GM18951 (cell line): Measurements from ENCODE around the gene YES1.
"Not testable (repeated sequence)": the region's sequence is repeated elsewhere in the genome, so short reads cannot be mapped to it uniquely, and the experiment has no call there.

Experiments used
- POLR2A ChIP-seq: IDR thresholded peaks from 4 replicates; pipeline ENCODE4 v1.6.1; 2011; ENCODE audit warnings: mild to moderate bottlenecking; ENCODE audit not compliant: insufficient read length, insufficient read depth; ENCODE audit errors: extremely low read depth
- in situ Hi-C: fragments of 300-500 bp; cut with MboI; formaldehyde crosslinking; loops from one replicate; pipeline ENCODE4 v1.12.0; 2022; ENCODE audit warnings: low sequenced_read_pairs, mixed read lengths, inconsistent platforms; ENCODE audit not compliant: unreplicated experiment

Gene YES1

DNA sequence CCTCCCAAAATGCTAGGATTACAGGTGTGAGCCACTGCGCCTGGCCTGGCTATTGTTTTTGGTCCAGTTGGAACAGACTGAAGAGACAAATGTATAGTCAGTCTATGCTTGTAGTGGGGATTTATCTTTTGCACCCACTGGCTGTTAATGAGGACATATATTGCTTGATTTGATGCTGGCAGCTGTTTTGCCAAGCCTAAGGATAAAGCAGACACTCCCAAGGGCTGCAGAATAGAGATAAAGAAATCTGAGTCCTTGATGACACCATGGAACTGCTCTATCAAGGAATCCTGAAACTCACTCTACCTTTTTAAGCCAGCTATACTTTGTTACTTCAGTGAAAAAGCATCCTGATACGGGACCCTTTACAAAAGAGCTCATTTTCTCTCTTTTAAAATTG, 56.5 kb downstream of the YES1 start:
- in situ Hi-C loops, result no loop called here
- TF ChIP-seq POLR2A, result no peak

DNA sequence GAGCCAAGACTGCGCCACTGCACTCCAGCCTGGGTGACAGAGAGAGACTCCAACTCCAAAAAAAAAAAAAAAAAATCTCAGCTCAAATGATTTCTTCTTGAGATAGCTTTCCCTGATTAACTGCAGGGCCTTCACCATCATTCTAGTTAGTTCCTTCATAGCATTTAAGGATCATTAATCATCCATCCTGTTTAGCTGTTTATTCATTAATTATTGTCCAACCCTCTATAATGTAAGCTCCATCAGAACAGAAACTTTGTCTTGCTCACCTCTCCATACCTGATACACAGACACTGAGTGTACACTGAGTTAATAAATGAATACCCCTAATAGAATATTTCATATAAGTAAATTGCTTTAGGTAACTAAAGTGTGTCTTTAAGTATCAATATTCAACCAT, 57.4 kb downstream of the YES1 start:
- in situ Hi-C loops, result no loop called here
- no peak for TF ChIP-seq POLR2A

DNA sequence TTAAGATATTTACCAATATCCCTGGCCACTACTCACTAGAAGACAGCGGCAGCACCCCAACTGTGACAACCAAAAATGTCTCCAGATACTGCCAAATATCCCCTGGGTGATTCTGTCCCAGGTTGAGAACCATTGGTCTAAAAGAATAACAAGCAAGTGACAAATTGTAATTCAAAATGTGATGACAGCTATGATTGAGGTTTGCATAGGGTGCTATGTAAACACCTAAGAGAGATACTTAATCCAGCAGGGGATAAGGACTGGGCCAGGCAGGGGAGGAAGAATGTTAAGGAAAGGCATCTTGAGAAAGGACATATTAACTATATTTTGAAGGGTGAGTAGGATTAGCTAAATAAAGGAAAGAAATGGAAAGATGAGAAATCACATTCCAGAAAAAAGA, 61.6 kb downstream of the YES1 start:
- TF ChIP-seq POLR2A, result no peak
- in situ Hi-C loops, result no loop called here

DNA sequence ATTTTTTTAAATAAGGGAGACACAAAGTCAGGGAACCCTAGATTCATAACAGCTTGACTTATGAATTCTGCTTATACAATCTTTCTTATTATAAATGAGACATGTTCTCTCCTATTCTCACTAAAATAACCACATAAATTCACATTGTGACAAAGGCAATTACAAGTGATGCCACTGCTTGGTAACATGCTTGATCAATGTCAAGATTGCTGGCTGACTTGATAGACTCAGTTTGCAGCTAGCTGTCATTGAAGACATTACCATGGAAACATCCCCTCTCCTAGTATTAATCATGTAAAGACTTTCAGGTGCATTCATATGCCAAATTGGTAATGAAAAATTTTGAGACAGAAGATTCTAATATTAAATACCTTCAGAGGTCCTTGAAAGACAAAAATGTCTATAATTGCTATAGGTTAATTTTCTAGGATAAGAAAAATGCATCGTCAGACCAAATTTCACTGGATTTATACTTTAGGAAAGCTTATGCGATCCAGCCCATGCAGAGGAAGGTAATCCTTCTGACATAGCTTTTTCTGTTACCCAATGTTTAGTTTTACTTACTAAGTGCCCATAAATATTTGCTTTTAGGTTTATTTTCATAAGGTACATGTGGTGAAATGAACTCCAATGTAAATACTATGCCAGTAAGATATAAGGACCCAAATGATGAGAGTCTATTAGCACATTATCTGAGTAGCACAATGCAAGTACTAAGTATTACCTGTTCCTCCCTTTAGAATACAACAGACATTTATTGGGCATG, 67.0 kb downstream of the YES1 start:
- no peak for TF ChIP-seq POLR2A
- in situ Hi-C loops, result loop anchor here (5.0 kb wide), 1 partner anchor 77 kb away; no protein-coding TSS in a partner anchor

DNA sequence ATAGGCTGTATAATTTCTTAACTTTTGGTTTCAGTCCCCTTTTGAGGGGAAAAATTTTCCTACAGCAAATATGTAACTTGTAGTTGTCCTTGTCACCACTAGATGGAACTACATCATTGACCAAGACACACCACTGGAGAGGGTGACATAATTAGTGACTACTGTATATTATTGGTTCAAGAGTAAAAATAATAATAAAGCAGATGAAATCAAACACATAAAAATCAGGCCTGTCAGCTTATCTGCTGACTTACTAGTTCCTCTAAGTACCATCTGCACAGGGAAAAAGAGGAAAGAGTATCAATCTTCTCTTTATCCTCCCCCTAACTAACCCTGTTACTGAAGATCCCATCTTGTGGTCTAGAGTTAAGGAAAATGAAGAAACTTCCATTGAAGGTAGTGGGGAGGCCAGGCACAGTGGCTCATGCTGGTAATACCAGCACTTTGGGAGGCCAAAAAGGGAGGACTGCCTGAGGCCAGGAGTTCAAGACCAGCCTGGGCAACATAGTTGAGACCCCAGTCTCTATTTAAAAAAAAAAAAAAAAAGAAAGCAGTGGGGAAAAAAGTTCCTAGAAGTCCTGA, 70.0 kb downstream of the YES1 start:
- TF ChIP-seq POLR2A, result no peak
- in situ Hi-C loops, result loop anchor here (5.0 kb wide), 1 partner anchor 80 kb away; no protein-coding TSS in a partner anchor

DNA sequence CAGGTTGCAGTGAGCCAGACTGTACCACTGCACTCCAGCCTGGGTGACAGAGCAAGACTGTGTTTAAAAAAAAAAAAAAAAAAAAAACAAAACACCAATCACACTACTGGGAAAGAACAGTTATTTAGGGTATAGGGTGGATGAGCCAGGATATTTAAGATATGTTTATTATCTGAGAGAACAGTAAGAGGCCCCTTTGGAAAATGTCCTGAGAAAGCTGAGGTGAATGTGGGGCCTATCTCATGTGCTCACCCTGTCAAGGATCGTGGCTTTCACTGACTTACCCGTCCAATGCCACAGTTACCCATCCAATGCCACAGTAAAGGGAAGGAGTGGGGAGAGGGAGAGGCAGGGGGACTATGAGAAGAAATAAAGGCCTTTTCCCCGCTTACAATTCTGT, 79.7 kb downstream of the YES1 start:
- in situ Hi-C loops, result no loop called here

GRCh38 chr18:731185-731584, 80.9 kb downstream of the YES1 start:
- in situ Hi-C loops, result no loop called here
- TF ChIP-seq POLR2A, result no peak

More for the DNA sequence above, 79.7 kb downstream of the YES1 start:
- TF ChIP-seq POLR2A, result no peak

GRCh38 chr18:730692-731091, 81.3 kb downstream of the YES1 start:
- in situ Hi-C loops, result no loop called here
- no peak for TF ChIP-seq POLR2A

DNA sequence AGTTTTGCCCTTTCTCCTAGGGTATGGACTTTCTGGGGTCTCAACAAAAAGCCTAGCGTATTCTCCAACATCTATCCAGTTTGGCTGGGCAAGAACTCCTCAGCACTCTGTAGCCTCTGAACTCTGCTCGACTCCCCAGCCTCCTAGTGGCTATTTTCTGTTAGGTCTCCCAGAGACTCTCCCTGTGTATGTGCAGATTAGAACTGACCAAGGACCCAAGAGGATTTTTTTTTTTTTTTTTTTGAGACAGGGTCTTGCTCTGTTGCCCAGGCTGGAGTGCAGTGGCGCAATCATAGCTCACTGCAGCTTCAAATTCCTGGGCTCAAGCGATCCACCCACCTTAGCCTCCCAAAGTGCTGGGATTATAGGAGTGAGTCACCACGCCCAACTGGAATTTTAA, 81.9 kb downstream of the YES1 start:
- in situ Hi-C loops, result not testable (repeated sequence)

- no peak for TF ChIP-seq POLR2A
- in situ Hi-C loops, result no loop called here
Observed at GRCh38 chr18:725646-726045, 86.4 kb downstream of the YES1 start.

DNA sequence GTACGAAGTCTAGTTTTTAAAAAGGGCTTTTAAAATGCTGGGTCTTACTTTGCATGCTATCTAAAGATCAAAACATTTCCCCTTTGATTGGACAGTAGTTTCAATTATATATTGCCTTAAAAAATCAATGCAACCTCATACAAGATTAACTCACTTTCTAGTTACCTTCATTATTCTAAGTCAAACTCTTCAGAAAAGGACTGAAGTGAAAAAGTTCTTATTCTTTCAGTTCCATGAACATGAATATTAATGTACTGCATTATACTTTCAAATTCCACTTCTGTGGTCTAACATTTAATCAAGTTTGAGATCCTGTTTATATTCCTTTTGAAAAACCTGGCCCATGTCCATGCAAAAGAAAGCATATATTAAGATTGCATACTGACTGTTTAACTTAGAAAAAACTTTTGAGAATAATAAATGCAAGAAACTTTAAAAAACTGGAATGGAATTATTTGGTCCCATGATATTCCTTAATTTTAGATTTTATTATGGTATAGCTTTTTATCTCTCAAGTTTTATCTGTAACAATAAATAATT, 88.4 kb downstream of the YES1 start:
- in situ Hi-C loops, result no loop called here
- no peak for TF ChIP-seq POLR2A

DNA sequence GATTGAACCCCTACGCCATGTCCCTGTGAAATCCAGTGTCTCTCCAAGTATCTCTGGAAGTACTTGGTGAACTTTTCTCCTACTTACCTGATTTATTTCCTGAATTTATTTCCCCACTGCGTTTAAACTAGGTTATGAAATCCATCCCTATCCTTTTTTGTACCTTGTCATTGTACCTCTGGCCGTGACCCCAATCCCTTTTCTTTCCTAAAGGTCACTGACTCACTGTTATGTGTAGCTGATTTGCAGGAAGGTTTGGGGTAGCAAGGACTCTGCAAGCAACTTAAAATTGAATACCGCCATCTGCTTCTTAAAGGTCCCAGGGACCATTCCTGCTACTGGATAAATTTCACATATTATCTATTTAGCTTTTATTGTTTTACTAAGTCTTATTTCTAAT, 95.0 kb downstream of the YES1 start:
- in situ Hi-C loops, result no loop called here
- no peak for TF ChIP-seq POLR2A

GRCh38 chr18:715626-716025, 96.4 kb downstream of the YES1 start:
- in situ Hi-C loops, result no loop called here
- TF ChIP-seq POLR2A, result no peak

GRCh38 chr18:713135-713490, 98.9 kb downstream of the YES1 start:
- in situ Hi-C loops, result no loop called here

More at GRCh38 chr18:713135-713490, 98.9 kb downstream of the YES1 start:
- no peak for TF ChIP-seq POLR2A
